22Rv1 (cell line): Measurements from ENCODE around the gene CSNK1D.

Source experiments
- CTCF ChIP-seq: fragments of 450-650 bp; IDR thresholded peaks from 2 replicates; pipeline ENCODE4 v1.5.1; 2017; ENCODE audit warnings: mild to moderate bottlenecking
- ZFX ChIP-seq: fragments of 450-650 bp; IDR thresholded peaks from 2 replicates; pipeline ENCODE4 v1.6.1; 2017; ENCODE audit warnings: antibody characterized with exemption, borderline replicate concordance

DNA sequence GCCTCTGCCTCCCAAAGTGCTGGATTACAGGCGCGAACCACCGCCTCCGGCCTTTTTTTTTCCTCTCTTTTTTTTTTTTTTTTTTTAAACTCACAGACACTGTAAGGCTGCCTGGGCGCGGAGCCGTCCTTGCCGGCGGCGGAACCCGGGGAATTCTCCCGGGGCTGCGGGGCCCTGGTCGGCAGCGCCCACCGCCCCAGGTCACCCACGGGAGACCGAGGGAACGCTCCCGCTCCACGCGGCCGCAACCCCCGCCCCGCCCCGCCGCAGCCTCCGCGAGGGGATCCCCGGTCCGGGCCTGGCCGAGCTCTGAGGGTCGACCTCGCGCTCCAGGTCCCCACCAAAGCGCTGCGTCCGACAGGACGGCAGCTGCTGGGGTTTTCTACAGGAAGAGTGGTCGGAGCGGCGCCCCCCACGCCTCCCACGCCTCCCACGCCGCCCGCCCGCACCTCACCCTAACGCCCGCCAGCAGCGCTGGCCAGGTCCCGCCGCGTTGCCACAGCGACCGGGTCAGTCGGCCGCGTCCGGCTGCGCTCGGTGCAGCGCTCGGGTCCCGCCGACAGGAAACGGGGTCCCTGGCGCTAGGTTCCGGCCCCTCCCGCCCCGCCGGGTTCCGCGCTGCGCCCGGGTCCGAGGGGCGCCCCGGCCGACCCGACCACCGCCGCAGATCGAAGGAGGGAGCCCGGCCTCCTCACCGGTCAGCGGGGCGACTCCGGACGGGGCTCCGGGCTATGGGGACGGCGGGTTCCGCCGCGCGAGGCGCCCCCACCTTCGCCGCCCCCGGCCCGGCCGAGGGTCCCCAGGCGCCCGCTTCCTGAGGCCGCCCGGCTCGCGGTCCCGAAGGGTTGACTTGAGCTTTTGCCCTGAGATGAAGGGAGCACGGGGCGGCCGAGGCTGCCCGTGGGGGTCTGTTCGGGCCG is 60.9 kb downstream of the CSNK1D start, which contains the start of gene CCDC57:
- TF ChIP-seq CTCF (no peak), ZFX (no peak)
